T-helper 2 cell treated with Interferon-gamma antibody and Interleukin-4, amounts not matched to agents 5 μg/mL and 100 μg/mL, for 36 hours (primary cell): ENCODE measurements around the gene ATP8A1.
A peak's percentile ranks its signal among the peaks of the same experiment; 100 is the strongest.

Source experiments
- DNase-seq: peaks from one replicate; pipeline ENCODE4 v3.0.0; 2021; ENCODE audit warnings: low spot score
- H3K27ac Mint-ChIP-seq: one replicate; pipeline ENCODE4 v1.8.0; 2021; ENCODE audit warnings: mild to moderate bottlenecking, mixed read lengths
- H3K27me3 Mint-ChIP-seq: one replicate; pipeline ENCODE4 v1.8.0; 2021; ENCODE audit warnings: low read depth, mixed read lengths
- H3K36me3 Mint-ChIP-seq: one replicate; pipeline ENCODE4 v1.8.0; 2021; ENCODE audit warnings: low read depth, mixed read lengths
- H3K4me1 Mint-ChIP-seq: one replicate; pipeline ENCODE4 v1.8.0; 2021; ENCODE audit warnings: low read depth, mixed read lengths
- H3K4me3 Mint-ChIP-seq: one replicate; pipeline ENCODE4 v1.8.0; 2022; ENCODE audit warnings: mild to moderate bottlenecking, moderate library complexity, mixed read lengths
- H3K9me3 Mint-ChIP-seq: one replicate; pipeline ENCODE4 v1.8.0; 2021; ENCODE audit warnings: mixed read lengths

ATP8A1 gene

GRCh38 chr4:42627885-42628646 lies 28.8 kb downstream of the ATP8A1 start:
- Mint-ChIP-seq H3K4me3 (peak overlapping the region; percentile 54), H3K27me3 (no peaks in the 10 kb centered on the region), H3K9me3 (peaks cover 6% of the 10 kb centered on the region), H3K27ac (peak overlapping the region; percentile 74), H3K4me1 (peaks cover 21% of the 10 kb centered on the region), H3K36me3 (peaks cover 16% of the 10 kb centered on the region)
- DNase-seq = peak; percentile 12

- Mint-ChIP-seq H3K27me3 (no peaks in the 10 kb centered on the region), H3K36me3 (peaks cover 23% of the 10 kb centered on the region), H3K4me3 (no peak overlapping the region), H3K27ac (no peak overlapping the region), H3K4me1 (peaks cover 19% of the 10 kb centered on the region), H3K9me3 (peaks cover 6% of the 10 kb centered on the region)
- no peak for DNase-seq
Measured at GRCh38 chr4:42626629-42627146, 30.2 kb downstream of the ATP8A1 start.

GRCh38 chr4:42625329-42625728 lies 31.6 kb downstream of the ATP8A1 start:
- Mint-ChIP-seq H3K27ac (no peak overlapping the region), H3K36me3 (peaks cover 23% of the 10 kb centered on the region)

GRCh38 chr4:42624551-42624950 lies 32.4 kb downstream of the ATP8A1 start:
- Mint-ChIP-seq H3K9me3 (peaks cover 6% of the 10 kb centered on the region), H3K4me3 (no peak overlapping the region), H3K27ac (no peak overlapping the region), H3K4me1 (peaks cover 15% of the 10 kb centered on the region), H3K36me3 (peaks cover 25% of the 10 kb centered on the region), H3K27me3 (no peaks in the 10 kb centered on the region)
- no peak for DNase-seq

More at GRCh38 chr4:42625329-42625728, 31.6 kb downstream of the ATP8A1 start:
- peaks cover 15% of the 10 kb centered on the region for H3K4me1 Mint-ChIP-seq
- no peak for DNase-seq
- no peak overlapping the region for H3K4me3 Mint-ChIP-seq
- peaks cover 6% of the 10 kb centered on the region for H3K9me3 Mint-ChIP-seq
- H3K27me3 Mint-ChIP-seq = no peaks in the 10 kb centered on the region

GRCh38 chr4:42618023-42618422 lies 38.9 kb downstream of the ATP8A1 start:
- Mint-ChIP-seq H3K27me3 (no peaks in the 10 kb centered on the region), H3K4me3 (no peak overlapping the region), H3K36me3 (peaks cover 30% of the 10 kb centered on the region), H3K27ac (no peak overlapping the region), H3K9me3 (no peaks in the 10 kb centered on the region), H3K4me1 (peaks cover 2% of the 10 kb centered on the region)
- DNase-seq = no peak

- Mint-ChIP-seq H3K9me3 (no peaks in the 10 kb centered on the region), H3K27me3 (no peaks in the 10 kb centered on the region), H3K4me3 (no peak overlapping the region), H3K36me3 (peaks cover 27% of the 10 kb centered on the region), H3K4me1 (peaks cover 2% of the 10 kb centered on the region), H3K27ac (no peak overlapping the region)
- DNase-seq = no peak
Measured at GRCh38 chr4:42617030-42617429, 39.9 kb downstream of the ATP8A1 start.

- Mint-ChIP-seq H3K27me3 (no peaks in the 10 kb centered on the region), H3K4me1 (peaks cover 4% of the 10 kb centered on the region), H3K27ac (peak overlapping the region; percentile 7), H3K36me3 (peaks cover 24% of the 10 kb centered on the region), H3K4me3 (no peak overlapping the region), H3K9me3 (no peaks in the 10 kb centered on the region)
- no peak for DNase-seq
Measured at GRCh38 chr4:42616572-42616971, 40.3 kb downstream of the ATP8A1 start.

- Mint-ChIP-seq H3K27ac (no peak overlapping the region), H3K9me3 (no peaks in the 10 kb centered on the region), H3K4me1 (peaks cover 4% of the 10 kb centered on the region), H3K36me3 (peaks cover 32% of the 10 kb centered on the region), H3K27me3 (no peaks in the 10 kb centered on the region), H3K4me3 (no peak overlapping the region)
- DNase-seq = no peak
Measured at GRCh38 chr4:42615131-42615763, 41.7 kb downstream of the ATP8A1 start.

GRCh38 chr4:42612898-42613297 lies 44.0 kb downstream of the ATP8A1 start:
- no peak for DNase-seq
- Mint-ChIP-seq H3K4me3 (no peak overlapping the region), H3K9me3 (no peaks in the 10 kb centered on the region), H3K27me3 (no peaks in the 10 kb centered on the region), H3K4me1 (peaks cover 11% of the 10 kb centered on the region), H3K36me3 (peaks cover 39% of the 10 kb centered on the region), H3K27ac (no peak overlapping the region)

GRCh38 chr4:42610941-42611340 lies 46.0 kb downstream of the ATP8A1 start:
- Mint-ChIP-seq H3K27me3 (no peaks in the 10 kb centered on the region), H3K4me1 (peaks cover 19% of the 10 kb centered on the region), H3K9me3 (no peaks in the 10 kb centered on the region), H3K36me3 (peaks cover 32% of the 10 kb centered on the region), H3K4me3 (no peak overlapping the region), H3K27ac (no peak overlapping the region)
- DNase-seq = no peak

GRCh38 chr4:42609051-42609450 lies 47.9 kb downstream of the ATP8A1 start:
- no peaks in the 10 kb centered on the region for H3K9me3 Mint-ChIP-seq
- H3K27ac Mint-ChIP-seq = no peak overlapping the region
- H3K4me3 Mint-ChIP-seq = no peak overlapping the region
- H3K27me3 Mint-ChIP-seq = no peaks in the 10 kb centered on the region
- peaks cover 19% of the 10 kb centered on the region for H3K4me1 Mint-ChIP-seq
- peaks cover 26% of the 10 kb centered on the region for H3K36me3 Mint-ChIP-seq
- no peak for DNase-seq

- H3K27ac Mint-ChIP-seq = peak overlapping the region; percentile 12
- DNase-seq = no peak
Measured at GRCh38 chr4:42608551-42608950, 48.4 kb downstream of the ATP8A1 start.

GRCh38 chr4:42607011-42607726 lies 49.7 kb downstream of the ATP8A1 start:
- Mint-ChIP-seq H3K4me1 (peaks cover 19% of the 10 kb centered on the region), H3K36me3 (peaks cover 26% of the 10 kb centered on the region), H3K9me3 (no peaks in the 10 kb centered on the region), H3K4me3 (no peak overlapping the region), H3K27me3 (no peaks in the 10 kb centered on the region), H3K27ac (no peak overlapping the region)
- no peak for DNase-seq

More at GRCh38 chr4:42608551-42608950, 48.4 kb downstream of the ATP8A1 start:
- H3K27me3 Mint-ChIP-seq = no peaks in the 10 kb centered on the region
- H3K9me3 Mint-ChIP-seq = no peaks in the 10 kb centered on the region
- peaks cover 19% of the 10 kb centered on the region for H3K4me1 Mint-ChIP-seq
- no peak overlapping the region for H3K4me3 Mint-ChIP-seq
- peaks cover 26% of the 10 kb centered on the region for H3K36me3 Mint-ChIP-seq

GRCh38 chr4:42605264-42605663 lies 51.6 kb downstream of the ATP8A1 start:
- H3K4me1 Mint-ChIP-seq = peaks cover 17% of the 10 kb centered on the region
- H3K27me3 Mint-ChIP-seq = no peaks in the 10 kb centered on the region
- peaks cover 14% of the 10 kb centered on the region for H3K36me3 Mint-ChIP-seq
- no peak overlapping the region for H3K4me3 Mint-ChIP-seq
- H3K9me3 Mint-ChIP-seq = no peaks in the 10 kb centered on the region
- DNase-seq = no peak
- H3K27ac Mint-ChIP-seq = no peak overlapping the region
